GM12872 (cell line): Measurements from ENCODE around the gene FFAR3.
A peak's percentile ranks its signal among the peaks of the same experiment; 100 is the strongest.

Source experiments
- TF ChIP-seq, protein P1 (sequence below): IDR thresholded peaks from 3 replicates; pipeline ENCODE4 v1.5.1; 2011; ENCODE audit warnings: low read depth, mild to moderate bottlenecking, low read length, moderate library complexity; ENCODE audit not compliant: insufficient read depth

Gene FFAR3

DNA sequence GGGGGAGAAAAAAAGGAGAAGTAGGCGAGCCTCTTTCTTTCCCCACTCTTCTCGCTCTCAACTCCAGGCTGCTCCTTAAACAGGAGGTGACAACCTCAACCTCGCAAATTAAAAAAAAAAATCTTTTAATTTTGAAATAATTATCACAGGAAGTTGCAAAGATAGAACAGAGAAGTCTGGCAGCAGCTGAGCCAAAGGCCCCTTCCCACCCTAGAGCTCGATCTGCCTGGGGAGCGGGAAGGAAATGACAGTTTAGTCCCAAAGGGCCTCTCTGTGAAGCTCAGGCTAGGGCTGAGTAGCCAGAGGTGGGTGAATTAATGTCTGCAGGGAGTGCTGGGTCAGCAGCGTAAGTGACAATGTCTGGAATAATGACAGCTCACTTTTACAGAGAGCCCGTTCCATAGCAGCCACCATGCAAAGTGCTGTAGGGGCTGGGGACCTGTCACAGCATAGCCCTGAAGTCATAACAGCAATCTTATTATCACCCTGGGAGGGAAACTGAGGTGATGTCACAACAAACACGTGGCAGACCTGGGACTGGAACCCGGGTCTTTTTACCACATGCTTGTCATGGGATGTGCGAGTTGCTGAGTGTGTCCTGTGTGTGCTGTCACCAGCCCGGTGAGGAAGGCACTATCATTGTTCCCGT, 38.1 kb upstream of the FFAR3 start:
- TF ChIP-seq, protein P1, sequence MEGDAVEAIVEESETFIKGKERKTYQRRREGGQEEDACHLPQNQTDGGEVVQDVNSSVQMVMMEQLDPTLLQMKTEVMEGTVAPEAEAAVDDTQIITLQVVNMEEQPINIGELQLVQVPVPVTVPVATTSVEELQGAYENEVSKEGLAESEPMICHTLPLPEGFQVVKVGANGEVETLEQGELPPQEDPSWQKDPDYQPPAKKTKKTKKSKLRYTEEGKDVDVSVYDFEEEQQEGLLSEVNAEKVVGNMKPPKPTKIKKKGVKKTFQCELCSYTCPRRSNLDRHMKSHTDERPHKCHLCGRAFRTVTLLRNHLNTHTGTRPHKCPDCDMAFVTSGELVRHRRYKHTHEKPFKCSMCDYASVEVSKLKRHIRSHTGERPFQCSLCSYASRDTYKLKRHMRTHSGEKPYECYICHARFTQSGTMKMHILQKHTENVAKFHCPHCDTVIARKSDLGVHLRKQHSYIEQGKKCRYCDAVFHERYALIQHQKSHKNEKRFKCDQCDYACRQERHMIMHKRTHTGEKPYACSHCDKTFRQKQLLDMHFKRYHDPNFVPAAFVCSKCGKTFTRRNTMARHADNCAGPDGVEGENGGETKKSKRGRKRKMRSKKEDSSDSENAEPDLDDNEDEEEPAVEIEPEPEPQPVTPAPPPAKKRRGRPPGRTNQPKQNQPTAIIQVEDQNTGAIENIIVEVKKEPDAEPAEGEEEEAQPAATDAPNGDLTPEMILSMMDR, result no peak

DNA sequence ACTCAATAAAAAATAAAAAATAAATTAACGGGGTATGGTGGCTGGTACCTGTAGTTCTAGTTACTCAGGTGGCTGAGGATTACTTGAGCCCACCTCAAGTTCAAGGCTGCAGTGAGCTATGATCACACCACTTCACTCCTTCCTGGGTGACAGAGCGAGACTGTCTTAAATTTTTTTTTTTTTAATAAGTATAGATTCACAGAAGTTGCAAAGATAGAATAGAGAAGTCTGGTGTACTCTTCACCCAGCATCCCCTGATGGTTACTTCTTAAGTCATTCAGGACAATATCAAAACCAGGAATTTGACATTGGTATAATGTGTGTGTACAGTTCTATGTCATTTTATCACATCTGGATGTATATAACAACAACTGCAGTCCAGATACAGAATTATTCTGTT, 37.0 kb upstream of the FFAR3 start:
- TF ChIP-seq, protein P1, result no peak

DNA sequence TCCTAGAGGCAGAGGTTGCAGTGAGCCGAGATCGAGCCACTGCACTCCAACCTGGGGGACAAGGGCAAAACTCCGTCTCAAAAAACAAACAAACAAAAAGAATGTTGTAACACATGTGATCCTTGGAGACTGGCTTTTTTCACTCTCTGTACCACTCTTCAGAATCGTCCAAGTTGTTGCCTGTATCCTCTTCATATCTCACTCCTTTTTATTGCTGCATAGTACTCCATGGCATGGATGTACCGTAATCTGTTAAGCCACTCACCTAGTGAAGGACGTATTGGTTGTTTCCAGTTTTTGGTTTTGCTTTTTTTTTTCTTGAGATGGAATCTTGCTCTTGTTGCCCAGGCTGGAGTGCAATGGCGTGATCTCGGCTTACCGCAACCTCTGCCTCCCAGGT, 36.2 kb upstream of the FFAR3 start:
- TF ChIP-seq, protein P1, result no peak

DNA sequence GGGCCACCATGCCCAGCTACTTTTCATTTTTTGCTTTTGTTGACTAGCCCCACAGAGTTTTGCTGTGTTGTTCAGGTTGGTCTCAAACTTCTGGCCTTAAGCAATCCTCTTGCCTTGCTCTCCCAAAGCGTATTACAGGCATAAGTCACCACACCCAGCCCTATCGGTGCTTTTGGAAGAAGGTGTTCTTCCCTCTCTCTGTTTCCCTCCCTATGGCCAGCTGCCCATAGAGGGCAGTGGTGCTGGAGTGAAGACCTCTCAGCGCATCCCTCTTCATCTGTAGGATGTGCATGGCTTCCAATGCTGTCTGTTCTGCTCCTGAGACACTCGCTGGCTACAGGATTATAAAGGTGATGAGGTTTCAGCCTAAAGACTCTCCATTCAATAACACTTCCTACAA, 30.6 kb upstream of the FFAR3 start:
- TF ChIP-seq, protein P1, result peak; percentile 55; the same call in 2 of the 3 replicates

DNA sequence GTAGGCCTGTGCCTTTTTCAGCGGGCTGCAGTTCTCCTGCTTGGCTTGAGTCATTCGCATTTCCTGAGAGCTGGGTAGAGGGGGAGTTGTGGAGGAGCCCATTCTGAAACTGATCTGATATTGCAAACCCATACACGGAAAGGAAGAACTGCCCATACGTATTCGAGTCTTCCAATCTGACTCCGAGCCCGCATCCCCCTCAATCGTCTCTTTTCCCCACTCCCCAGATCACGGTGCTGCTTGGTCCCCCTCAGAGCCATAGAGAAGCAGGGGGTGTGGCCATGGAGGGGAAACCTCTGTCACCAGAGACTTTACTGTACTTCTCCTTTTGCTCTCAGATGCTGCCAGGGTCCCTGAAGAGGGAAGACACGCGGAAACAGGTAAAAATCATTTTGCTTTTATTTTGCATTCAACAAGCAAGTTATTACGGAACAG, 29.4 kb upstream of the FFAR3 start, which contains the start of gene CD22:
CD22 (plus strand) TSS at position 337 of the 435 bp plus-strand sequence. CDS start 2,854 bp downstream, outside the sequence.
- TF ChIP-seq, protein P1, result no peak

DNA sequence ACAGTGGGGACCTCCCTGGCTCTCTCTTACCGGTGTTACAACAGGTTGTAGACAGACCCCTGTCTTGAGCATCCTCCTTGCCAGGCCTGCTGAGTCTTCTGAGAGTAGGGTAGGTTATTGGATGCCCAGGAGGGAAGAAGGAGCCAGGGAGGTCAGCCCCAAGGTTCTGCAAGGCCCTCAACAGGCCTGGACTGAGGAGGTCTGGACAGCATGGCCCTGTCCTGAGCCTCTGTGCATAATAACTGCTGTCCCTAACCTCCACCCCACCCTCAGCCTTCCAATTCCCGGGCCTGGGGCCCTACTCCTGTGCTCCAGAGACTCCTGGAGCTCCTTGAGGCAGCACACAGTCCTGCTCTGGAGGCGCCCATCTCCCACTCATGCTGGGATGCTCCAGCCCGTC, 28.9 kb upstream of the FFAR3 start:
- TF ChIP-seq, protein P1, result no peak

DNA sequence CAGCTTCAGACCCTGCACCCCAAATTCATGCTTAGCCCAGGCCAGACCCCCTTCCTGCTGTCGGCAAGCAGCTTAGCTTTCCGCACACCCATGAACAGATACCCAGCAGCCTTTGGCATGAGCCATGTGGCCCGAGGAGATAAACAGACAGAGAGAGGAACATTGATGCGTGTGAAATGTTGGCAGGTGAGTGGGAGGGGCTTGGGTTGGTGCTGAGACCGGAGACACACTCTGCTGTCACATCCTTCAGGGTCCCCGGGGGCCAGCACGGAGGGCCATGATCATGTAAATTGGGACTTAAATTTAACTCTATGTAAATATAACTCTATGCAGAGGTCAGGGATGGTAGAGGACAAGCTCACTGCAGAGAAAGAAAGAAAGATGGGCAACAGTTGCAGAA, 27.8 kb upstream of the FFAR3 start:
- TF ChIP-seq, protein P1, result no peak
